ENCODE data around the gene ETV6.

DNA sequence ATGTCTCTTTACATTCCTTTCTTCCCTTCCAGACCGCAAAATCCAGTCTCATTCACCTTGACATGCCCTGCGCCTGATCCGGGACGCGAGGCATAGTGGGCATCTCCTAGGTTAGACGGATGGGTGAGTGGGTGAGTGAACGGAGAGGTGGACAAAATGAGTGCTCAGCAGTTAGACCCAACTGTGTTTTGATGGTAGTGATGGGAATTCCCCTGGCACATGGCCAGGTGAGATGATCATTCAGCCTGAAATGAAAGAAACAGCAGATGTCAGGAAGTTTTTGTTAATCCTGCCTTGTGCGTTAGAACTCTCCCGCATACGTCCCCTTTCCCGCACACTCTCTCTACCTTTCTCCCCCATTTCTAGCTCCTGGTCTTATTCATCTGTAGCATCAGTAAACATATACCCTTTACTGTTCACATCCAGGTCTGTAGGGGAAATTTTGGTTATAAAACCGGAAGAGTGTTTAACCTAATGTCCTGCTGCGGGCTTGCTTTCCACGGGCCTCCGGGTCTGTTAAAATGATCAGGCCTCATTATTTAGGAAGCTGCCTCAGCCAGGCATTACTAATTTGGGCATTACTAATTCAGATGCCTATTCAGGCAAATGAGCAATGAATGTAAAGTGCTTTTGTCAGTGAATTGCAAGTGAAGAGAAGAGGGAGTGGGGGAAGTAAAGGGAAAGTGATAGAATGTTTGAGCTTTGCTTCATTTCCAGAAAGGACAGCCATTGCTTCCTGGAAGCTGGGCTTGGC is 172.8 kb downstream of the ETV6 start:
- TF ChIP-seq, protein P1, sequence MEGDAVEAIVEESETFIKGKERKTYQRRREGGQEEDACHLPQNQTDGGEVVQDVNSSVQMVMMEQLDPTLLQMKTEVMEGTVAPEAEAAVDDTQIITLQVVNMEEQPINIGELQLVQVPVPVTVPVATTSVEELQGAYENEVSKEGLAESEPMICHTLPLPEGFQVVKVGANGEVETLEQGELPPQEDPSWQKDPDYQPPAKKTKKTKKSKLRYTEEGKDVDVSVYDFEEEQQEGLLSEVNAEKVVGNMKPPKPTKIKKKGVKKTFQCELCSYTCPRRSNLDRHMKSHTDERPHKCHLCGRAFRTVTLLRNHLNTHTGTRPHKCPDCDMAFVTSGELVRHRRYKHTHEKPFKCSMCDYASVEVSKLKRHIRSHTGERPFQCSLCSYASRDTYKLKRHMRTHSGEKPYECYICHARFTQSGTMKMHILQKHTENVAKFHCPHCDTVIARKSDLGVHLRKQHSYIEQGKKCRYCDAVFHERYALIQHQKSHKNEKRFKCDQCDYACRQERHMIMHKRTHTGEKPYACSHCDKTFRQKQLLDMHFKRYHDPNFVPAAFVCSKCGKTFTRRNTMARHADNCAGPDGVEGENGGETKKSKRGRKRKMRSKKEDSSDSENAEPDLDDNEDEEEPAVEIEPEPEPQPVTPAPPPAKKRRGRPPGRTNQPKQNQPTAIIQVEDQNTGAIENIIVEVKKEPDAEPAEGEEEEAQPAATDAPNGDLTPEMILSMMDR (IDR thresholded peaks at IDR 0.05; ENCODE audit: borderline replicate concordance, extremely low read depth, low read length, poor library complexity, severe bottlenecking): no peak
- TF ChIP-seq EZH2 (IDR thresholded peaks at IDR 0.05; ENCODE audit: borderline replicate concordance, low read depth, low read length, severe bottlenecking): no peak
